Kidney glomerular epithelial cell (primary cell): ENCODE data around the gene LRIT3.
A peak's percentile ranks its signal among the peaks of the same experiment; 100 is the strongest.

Experiments used
- DNase-seq: peaks from one replicate; lab custom pipeline; 2025; lab: John Stamatoyannopoulos, UW

Gene LRIT3

DNA sequence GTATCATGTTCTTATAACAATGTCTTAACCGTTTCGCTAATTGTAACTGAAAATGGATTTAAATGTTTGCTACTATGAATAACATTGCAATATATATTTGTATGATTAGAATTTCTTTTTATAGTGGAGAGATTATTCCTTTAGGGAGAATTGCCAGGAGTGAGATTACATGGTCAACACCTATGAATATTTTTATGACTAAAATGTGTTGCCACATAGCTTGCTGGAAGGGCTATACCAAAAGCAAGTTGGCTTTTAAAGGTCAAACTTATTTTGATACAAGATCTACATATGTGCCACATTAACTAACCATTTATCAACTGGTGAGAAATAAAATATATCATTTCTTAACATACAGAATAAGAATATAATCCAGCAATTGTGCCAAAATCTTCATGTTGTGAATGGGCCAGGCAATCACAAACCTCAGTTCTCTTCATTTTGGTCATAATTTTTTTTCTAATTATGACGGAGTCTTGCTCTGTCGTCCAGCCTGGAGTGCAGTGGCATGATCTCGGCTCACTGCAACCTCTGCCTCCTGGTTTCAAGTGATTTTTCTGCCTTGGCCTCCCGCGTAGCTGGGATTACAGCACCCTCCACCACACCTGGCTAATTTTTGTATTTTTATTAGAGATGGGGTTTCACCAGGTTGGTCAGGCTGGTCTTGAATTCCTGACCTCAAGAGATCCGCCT lies 54.8 kb downstream of the LRIT3 start:
- no peak for DNase-seq

DNA sequence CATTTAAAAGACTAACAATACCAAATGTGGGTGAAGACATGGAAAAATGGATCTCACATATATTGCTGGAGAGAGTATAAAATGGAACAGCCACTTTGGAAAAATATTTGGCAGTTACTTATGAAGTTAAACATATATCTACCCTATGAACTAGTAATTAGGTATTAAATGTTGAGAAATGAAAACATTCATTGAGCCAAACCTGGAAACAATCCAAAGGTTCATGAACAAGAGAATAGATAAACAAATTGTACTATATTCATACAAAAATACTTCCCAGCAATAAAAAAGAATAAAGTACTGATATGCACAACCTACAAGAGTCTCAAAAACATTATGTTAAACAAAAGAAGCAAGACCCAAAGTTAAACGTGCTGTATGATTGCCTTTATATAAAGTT lies 60.8 kb downstream of the LRIT3 start:
- no peak for DNase-seq

- DNase-seq = no peak
Measured at GRCh38 chr4:109910256-109910655, 62.3 kb downstream of the LRIT3 start.

GRCh38 chr4:109912706-109913595 lies 65.0 kb downstream of the LRIT3 start, which contains the start of gene EGF:
TSS of gene EGF (plus strand) at chr4:109912883. CDS start at chr4:109913336, 453 bp downstream.
- DNase-seq = peak; percentile 46

GRCh38 chr4:109913596-109914241 lies 65.8 kb downstream of the LRIT3 start:
- DNase-seq = no peak

DNA sequence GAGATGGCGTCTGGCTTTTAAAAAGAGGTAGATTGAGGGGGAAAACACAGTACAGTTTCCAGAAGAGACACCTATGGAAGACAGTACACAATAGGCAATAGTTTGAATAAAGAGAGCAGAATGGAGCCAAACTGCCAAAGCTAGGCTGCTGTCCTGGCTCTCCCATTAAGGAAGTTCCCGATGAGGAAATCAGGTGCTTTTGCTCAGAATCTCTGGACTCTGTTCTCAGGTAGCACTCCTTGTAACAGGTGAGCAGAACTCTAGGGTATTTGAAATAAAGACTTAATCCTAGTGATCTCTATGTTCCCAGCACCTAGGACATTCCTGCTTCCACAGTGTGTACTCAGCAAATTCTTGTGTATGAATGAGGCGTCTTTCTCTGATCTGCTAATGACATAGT lies 66.4 kb downstream of the LRIT3 start:
- DNase-seq = no peak

DNA sequence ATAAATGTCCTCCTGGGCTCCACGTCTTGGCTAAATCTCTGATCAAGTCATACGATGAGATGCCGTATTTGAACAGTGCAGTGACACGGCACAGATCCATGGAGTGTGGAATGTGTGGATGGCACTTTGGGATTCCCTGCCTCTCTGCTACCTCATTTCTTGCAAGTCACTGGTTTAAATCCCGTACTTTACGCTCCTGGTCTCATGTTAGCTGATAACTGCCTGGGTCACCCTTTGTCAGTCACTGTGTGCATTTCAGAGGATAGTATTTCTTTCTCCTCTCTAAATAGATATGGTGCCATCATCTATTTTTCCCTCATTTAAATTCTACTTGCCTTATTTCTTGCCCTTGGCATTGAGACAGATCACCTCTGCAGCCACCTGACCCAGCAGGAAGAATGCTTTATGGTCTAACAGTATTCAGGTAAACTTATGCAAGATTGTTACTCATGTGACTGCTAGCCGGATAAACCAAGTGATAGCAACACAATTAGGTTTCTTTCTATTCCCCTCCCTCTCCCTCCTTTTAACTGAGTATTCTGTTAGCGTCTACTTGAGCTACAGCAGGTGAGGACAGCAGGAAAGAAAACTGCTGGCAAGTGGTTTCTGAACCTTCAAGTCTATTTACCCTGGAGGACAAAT lies 67.6 kb downstream of the LRIT3 start:
- DNase-seq = no peak

- no peak for DNase-seq
Measured at GRCh38 chr4:109916027-109916409, 68.1 kb downstream of the LRIT3 start.

GRCh38 chr4:109921384-109921808 lies 73.5 kb downstream of the LRIT3 start:
- peak; percentile 97 for DNase-seq
